ENCODE data around the gene DLL1. TPM values are rescaled to one million over a fixed set of nuclear protein-coding genes. Genes with fewer than 3 reads are reported as not detected.

DLL1 gene
- total and polyA plus RNA-seq, 4 experiments from 2014 or later, result 0.07 to 3.4 (median 1.7) TPM; not detected in 1

- CTCF ChIA-PET (ENCODE audit: partially characterized antibody), result no interaction called here
- Histone ChIP-seq H3K4me1 (ENCODE audit: insufficient read depth, low read length) (peaks cover 19% of the 10 kb centered on the region), H3K27ac (ENCODE audit: low read depth, low read length) (no peak overlapping the region), H3K36me3 (ENCODE audit: insufficient read depth, low read length) (no peaks in the 10 kb centered on the region), H3K9me3 (ENCODE audit: control insufficient read depth in 1 of 2, low read length in 2 of 2) (no peaks in the 10 kb centered on the region), H3K4me3 (ENCODE audit: low read length in 2 of 2) (no peak overlapping the region), H3K27me3 (ENCODE audit: insufficient read depth, low read length) (peaks cover 17% of the 10 kb centered on the region)
- no peaks in the 10 kb centered on the region for H3K9me3 Mint-ChIP-seq
- POLR2A ChIA-PET (ENCODE audit: partially characterized antibody), result no interaction called here
- peaks cover 13 to 18% of the 10 kb centered on the region in 2 donors for H3K27me3 Mint-ChIP-seq
- peak in 1 of 5 donors; percentile 18 for DNase-seq
- no peaks in the 10 kb centered on the region for H3K36me3 Mint-ChIP-seq
- intact Hi-C loops (cut with micrococcal nuclease), result no loop called here
- peaks cover 13 to 29% (median 20%) of the 10 kb centered on the region in 4 donors for H3K4me1 Mint-ChIP-seq
- no peak overlapping the region for H3K4me3 Mint-ChIP-seq
- no peak overlapping the region for H3K27ac Mint-ChIP-seq
Observed at GRCh38 chr6:170283212-170284081, 7.4 kb downstream of the DLL1 start.

DNA sequence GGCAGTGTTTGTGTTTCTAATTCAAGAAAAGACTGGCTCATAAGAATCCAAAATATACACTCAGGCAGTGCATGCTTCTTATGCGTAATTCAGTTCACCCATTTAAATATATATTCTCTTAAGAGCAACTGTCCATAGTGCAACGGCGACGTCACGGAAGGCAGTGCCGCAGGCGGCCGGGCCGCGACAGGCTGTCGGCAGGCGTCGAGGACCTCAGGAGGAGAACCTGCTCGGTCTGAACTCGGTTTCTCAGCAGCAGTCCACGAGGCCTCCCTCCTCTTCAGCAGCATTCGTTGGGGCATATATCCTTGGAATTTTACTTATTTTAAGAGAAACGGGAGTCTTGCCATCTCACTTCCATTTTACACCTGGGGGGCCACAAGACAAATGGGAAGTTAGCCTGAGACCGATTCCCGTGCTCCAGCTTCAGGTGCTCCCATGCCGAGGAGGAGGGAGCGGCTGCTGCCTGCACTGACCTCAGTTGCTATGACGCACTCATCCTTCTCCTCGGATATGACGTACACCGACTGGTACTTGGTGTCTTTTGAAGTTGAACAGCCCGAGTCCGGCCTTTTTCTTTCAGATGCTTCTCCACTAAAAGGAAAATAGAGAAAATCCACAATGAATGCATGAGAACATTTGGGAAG, 8.2 kb downstream of the DLL1 start:
- no peak overlapping the region for H3K4me3 ChIP-seq (ENCODE audit: low read length in 2 of 2)
- peaks cover 18% of the 10 kb centered on the region for H3K4me1 ChIP-seq (ENCODE audit: insufficient read depth, low read length)
- H3K9me3 Mint-ChIP-seq, result no peaks in the 10 kb centered on the region
- H3K9me3 ChIP-seq (ENCODE audit: control insufficient read depth in 1 of 2, low read length in 2 of 2), result no peaks in the 10 kb centered on the region
- no peaks in the 10 kb centered on the region for H3K36me3 ChIP-seq (ENCODE audit: insufficient read depth, low read length)
- H3K4me3 Mint-ChIP-seq, result no peak overlapping the region
- ChIA-PET CTCF (ENCODE audit: partially characterized antibody) (no interaction called here), POLR2A (ENCODE audit: partially characterized antibody) (no interaction called here)
- DNase-seq, result no peak
- H3K4me1 Mint-ChIP-seq, result peaks cover 17 to 30% (median 22%) of the 10 kb centered on the region in 4 donors
- H3K27me3 Mint-ChIP-seq, result peaks cover 10 to 15% of the 10 kb centered on the region in 2 donors
- no peaks in the 10 kb centered on the region for H3K36me3 Mint-ChIP-seq
- intact Hi-C loops (cut with micrococcal nuclease), result no loop called here
- H3K27ac ChIP-seq (ENCODE audit: low read depth, low read length), result no peak overlapping the region
- no peak overlapping the region for H3K27ac Mint-ChIP-seq
- peaks cover 9% of the 10 kb centered on the region for H3K27me3 ChIP-seq (ENCODE audit: insufficient read depth, low read length)

DNA sequence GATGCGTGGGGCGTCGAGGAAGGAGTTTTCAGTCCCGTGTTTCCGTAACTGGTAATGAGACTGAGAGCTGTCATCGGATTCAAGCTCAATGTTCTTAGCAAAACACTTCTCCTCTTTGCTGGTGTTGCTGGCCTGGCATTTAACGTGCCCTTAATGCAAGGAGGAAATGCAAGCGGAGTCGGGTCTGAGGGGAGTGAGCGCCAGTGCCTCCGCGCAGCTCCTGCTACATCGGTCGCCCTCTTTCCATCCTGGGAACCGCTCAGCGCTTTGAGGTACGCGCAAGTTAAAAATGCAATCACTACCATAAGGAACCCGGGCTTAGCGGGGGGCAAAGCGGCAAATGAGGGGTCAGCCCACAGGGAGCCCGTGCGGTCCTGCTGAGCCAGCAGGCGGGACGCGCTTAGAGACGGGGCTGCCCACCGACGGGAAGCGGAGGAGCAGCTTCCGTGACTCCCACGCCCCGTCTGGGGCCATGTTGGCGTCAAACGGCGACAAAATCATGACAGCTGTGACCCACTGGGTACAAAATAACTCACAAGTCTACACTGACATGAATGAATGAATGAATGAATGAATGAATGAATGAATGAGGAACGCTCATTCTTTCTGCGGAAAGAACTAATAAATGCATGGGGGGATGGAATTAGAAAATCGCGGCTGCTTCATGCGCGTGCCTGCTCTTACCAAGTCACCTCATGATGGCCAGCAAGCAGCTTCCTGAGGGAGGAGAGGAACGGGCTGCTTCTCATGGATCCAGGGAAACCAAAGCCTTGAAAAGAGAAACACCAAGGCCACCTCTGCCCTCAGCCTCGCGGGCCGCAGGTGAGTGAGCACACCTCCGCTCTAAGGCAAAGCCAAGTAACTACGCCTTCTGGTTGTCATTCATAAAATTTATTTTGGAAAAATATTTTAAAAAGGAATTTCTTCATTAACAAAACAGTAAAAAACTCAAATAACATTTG, 9.3 kb downstream of the DLL1 start:
- H3K27me3 ChIP-seq (ENCODE audit: insufficient read depth, low read length), result no peaks in the 10 kb centered on the region
- Mint-ChIP-seq H3K36me3 (no peaks in the 10 kb centered on the region), H3K4me3 (peak overlapping the region in 3 of 8 donors; percentile 17 to 85 (median 72)), H3K4me1 (peaks cover 19 to 30% (median 23%) of the 10 kb centered on the region in 4 donors), H3K27me3 (peaks cover 6 to 13% of the 10 kb centered on the region in 2 donors), H3K27ac (peak overlapping the region in 2 of 7 donors; percentile 23 to 34), H3K9me3 (no peaks in the 10 kb centered on the region)
- H3K9me3 ChIP-seq (ENCODE audit: control insufficient read depth in 1 of 2, low read length in 2 of 2), result no peaks in the 10 kb centered on the region
- H3K4me1 ChIP-seq (ENCODE audit: insufficient read depth, low read length), result peaks cover 18% of the 10 kb centered on the region
- no peak overlapping the region for H3K27ac ChIP-seq (ENCODE audit: low read depth, low read length)
- DNase-seq, result no peak
- POLR2A ChIA-PET (ENCODE audit: partially characterized antibody), result interaction anchor here (1.4 to 3.0 kb wide), 3 partner anchors 8 to 22 kb away, joined by 3 to 23 read pairs (median 14); partner anchors contain the start of gene DLL1
- H3K36me3 ChIP-seq (ENCODE audit: insufficient read depth, low read length), result no peaks in the 10 kb centered on the region
- CTCF ChIA-PET (ENCODE audit: partially characterized antibody), result interaction anchor here (0.8 kb wide), 1 partner anchor 11 kb away, joined by 3 read pairs; no protein-coding TSS in a partner anchor
- intact Hi-C loops (cut with micrococcal nuclease), result no loop called here
- H3K4me3 ChIP-seq (ENCODE audit: low read length in 2 of 2), result no peak overlapping the region

- Histone ChIP-seq H3K36me3 (ENCODE audit: insufficient read depth, low read length) (no peaks in the 10 kb centered on the region), H3K4me3 (ENCODE audit: low read length in 2 of 2) (peak overlapping the region; percentile 31 to 47), H3K9me3 (ENCODE audit: control insufficient read depth in 1 of 2, low read length in 2 of 2) (no peaks in the 10 kb centered on the region), H3K4me1 (ENCODE audit: insufficient read depth, low read length) (peaks cover 18% of the 10 kb centered on the region), H3K27me3 (ENCODE audit: insufficient read depth, low read length) (no peaks in the 10 kb centered on the region), H3K27ac (ENCODE audit: low read depth, low read length) (peak overlapping the region; percentile 40)
- CTCF ChIA-PET (ENCODE audit: partially characterized antibody), result interaction anchor here (1.2 to 1.5 kb wide), 2 partner anchors 9 to 12 kb away, joined by 4 to 5 read pairs; no protein-coding TSS in a partner anchor
- peak overlapping the region in 6 of 7 donors; percentile 37 to 94 (median 87) for H3K27ac Mint-ChIP-seq
- no peaks in the 10 kb centered on the region for H3K9me3 Mint-ChIP-seq
- POLR2A ChIA-PET (ENCODE audit: partially characterized antibody), result interaction anchor here (1.4 to 3.0 kb wide), 4 partner anchors 9 to 23 kb away, joined by 3 to 23 read pairs (median 8); partner anchors contain the start of gene DLL1
- H3K4me1 Mint-ChIP-seq, result peaks cover 19 to 30% (median 23%) of the 10 kb centered on the region in 4 donors
- peaks cover 5 to 6% of the 10 kb centered on the region in 2 donors for H3K27me3 Mint-ChIP-seq
- no peak for DNase-seq
- intact Hi-C loops (cut with micrococcal nuclease), result no loop called here
- H3K36me3 Mint-ChIP-seq, result no peaks in the 10 kb centered on the region
- peak overlapping the region; percentile 55 to 87 (median 82) for H3K4me3 Mint-ChIP-seq
Observed at GRCh38 chr6:170280689-170281045, 10.2 kb downstream of the DLL1 start.

DNA sequence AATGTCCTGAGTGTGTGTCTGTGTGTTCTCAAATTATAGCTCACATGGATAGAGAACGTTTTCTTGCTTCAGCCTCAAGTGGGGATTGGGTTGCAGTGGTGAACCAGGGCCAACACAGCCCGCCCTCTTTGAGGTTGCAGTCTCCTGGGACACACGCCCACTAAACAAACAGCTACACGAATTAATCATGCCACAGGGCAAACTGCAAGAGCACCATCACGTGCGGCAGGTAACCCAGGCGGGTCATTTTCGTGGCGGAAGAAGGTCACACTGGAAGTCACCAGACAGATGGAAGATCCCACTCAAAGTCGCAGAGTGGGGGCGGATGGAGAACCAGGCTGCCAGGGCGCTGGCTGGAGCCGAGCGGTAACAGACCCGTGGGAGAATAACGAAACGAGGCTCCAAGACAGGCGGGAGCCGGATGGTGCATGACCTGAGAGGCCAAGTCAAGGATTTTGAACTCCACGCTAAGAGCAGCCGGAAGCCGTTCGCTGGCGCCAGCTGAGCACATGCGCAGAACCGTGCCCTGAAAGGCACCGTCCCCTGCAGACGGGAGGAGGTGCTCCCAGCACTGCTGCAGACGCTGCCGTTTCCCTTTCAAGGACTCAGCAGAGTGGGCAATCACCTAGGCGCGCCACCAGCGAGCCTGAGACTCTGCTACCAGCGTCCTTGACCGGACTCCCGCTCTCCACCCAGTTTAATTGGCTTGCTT, 10.7 kb downstream of the DLL1 start:
- ChIA-PET CTCF (ENCODE audit: partially characterized antibody) (interaction anchor here (0.9 to 1.5 kb wide), 4 partner anchors 10 to 14 kb away, joined by 3 to 5 read pairs (median 4); no protein-coding TSS in a partner anchor), POLR2A (ENCODE audit: partially characterized antibody) (interaction anchor here (0.7 to 3.0 kb wide), 4 partner anchors 9 to 26 kb away, joined by 3 to 23 read pairs (median 8); partner anchors contain the start of gene DLL1)
- intact Hi-C loops (cut with micrococcal nuclease), result no loop called here
- Histone ChIP-seq H3K27me3 (ENCODE audit: insufficient read depth, low read length) (no peaks in the 10 kb centered on the region), H3K9me3 (ENCODE audit: control insufficient read depth in 1 of 2, low read length in 2 of 2) (no peaks in the 10 kb centered on the region), H3K4me1 (ENCODE audit: insufficient read depth, low read length) (peaks cover 18% of the 10 kb centered on the region), H3K4me3 (ENCODE audit: low read length in 2 of 2) (peak overlapping the region; percentile 31 to 47), H3K27ac (ENCODE audit: low read depth, low read length) (peak overlapping the region; percentile 40), H3K36me3 (ENCODE audit: insufficient read depth, low read length) (no peaks in the 10 kb centered on the region)
- Mint-ChIP-seq H3K9me3 (no peaks in the 10 kb centered on the region), H3K36me3 (no peaks in the 10 kb centered on the region), H3K27ac (peak overlapping the region; percentile 36 to 94 (median 86)), H3K27me3 (peaks cover 4 to 6% of the 10 kb centered on the region in 2 donors), H3K4me1 (peaks cover 19 to 30% (median 23%) of the 10 kb centered on the region in 4 donors), H3K4me3 (peak overlapping the region; percentile 67 to 87 (median 82))
- DNase-seq, result peak; percentile 48 to 72 (median 59)

DNA sequence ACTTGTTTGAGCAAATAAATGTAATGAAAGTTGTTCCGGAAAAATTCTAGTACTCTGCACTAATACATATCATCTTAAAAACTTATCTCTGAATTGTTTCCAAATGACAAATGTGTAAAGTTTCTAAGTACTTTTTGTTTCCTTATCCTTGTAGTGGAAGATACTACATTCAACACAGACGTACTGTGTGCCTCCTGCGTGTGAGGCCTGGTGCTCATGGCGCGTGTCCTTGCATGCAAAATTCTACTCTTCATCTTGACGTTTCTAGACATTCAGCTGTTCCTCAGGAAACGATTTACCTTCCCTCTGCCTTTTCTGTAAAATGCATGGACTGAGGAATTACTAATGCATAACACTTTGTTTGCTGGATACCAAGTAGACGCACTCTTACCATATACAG, 11.5 kb downstream of the DLL1 start:
- Mint-ChIP-seq H3K27ac (peak overlapping the region in 2 of 7 donors; percentile 32 to 76), H3K36me3 (no peaks in the 10 kb centered on the region), H3K27me3 (peaks cover 2 to 6% of the 10 kb centered on the region in 2 donors), H3K4me3 (peak overlapping the region in 4 of 8 donors; percentile 36 to 67 (median 46)), H3K4me1 (peaks cover 19 to 30% (median 23%) of the 10 kb centered on the region in 4 donors), H3K9me3 (no peaks in the 10 kb centered on the region)
- Histone ChIP-seq H3K27ac (ENCODE audit: low read depth, low read length) (no peak overlapping the region), H3K27me3 (ENCODE audit: insufficient read depth, low read length) (no peaks in the 10 kb centered on the region), H3K4me1 (ENCODE audit: insufficient read depth, low read length) (peaks cover 18% of the 10 kb centered on the region), H3K36me3 (ENCODE audit: insufficient read depth, low read length) (no peaks in the 10 kb centered on the region), H3K9me3 (ENCODE audit: control insufficient read depth in 1 of 2, low read length in 2 of 2) (no peaks in the 10 kb centered on the region), H3K4me3 (ENCODE audit: low read length in 2 of 2) (no peak overlapping the region)
- intact Hi-C loops (cut with micrococcal nuclease), result no loop called here
- POLR2A ChIA-PET (ENCODE audit: partially characterized antibody), result interaction anchor here (0.7 to 3.0 kb wide), 3 partner anchors 10 to 131 kb away, joined by 3 to 23 read pairs (median 3); partner anchors contain the start of gene DLL1
- CTCF ChIA-PET (ENCODE audit: partially characterized antibody), result interaction anchor here (0.9 to 1.5 kb wide), 4 partner anchors 10 to 15 kb away, joined by 3 to 5 read pairs (median 4); no protein-coding TSS in a partner anchor
- DNase-seq, result no peak

All from CD4-positive, alpha-beta memory T cell (primary cell).